OCI-M2 (cell line): ENCODE data around the gene PHACTR3.

ENCODE experiments used
- DNase-seq: peaks from one replicate; lab custom pipeline; 2025; ENCODE audit not compliant: unreplicated experiment; lab: John Stamatoyannopoulos, UW

The PHACTR3 gene

GRCh38 chr20:59645271-59645670 is 40.9 kb downstream of the PHACTR3 start:
- DNase-seq, result no peak

GRCh38 chr20:59645761-59646171 is 41.4 kb downstream of the PHACTR3 start:
- DNase-seq, result no peak

DNA sequence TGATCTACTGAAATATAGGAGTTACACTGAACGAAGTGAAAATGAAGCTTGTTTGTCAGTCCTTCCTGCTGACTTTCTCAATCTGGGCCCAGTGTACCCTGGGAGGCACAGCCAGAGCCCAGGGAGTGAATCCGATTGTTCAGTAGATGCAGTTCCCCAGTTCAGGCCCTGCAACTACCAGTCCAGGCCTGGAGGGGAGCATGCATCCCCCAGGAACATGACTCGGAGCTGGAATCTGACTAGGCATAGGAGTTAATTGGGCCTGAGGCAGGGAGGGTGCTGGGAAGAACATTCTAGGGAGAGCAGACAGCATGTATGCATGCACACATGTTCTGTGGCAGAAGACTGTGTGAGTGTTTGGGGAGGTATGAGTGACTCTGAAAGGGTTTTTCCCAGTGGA is 42.1 kb downstream of the PHACTR3 start:
- DNase-seq, result no peak

- no peak for DNase-seq
These were observed 42.9 kb downstream of the PHACTR3 start for GRCh38 chr20:59647271-59647670.

GRCh38 chr20:59648466-59649070 is 44.2 kb downstream of the PHACTR3 start:
- DNase-seq, result no peak

DNA sequence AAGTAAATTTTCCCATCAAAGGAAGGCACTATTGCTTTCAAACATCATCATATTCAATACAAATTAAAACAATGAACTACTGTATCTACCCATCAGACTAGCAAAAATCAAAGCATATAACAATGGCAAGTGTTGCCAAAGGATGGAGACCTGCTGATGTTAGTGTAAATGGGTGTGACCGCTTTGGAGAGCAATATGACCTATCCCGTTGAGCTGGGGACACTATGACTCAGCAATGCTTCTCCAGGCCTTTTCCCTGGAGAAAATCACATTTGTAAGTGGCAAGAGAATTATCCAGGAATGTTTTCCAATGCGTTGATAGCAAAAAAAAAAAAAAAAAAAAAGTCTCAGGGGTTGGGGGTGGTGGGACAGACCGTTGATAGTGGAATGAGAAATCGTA is 46.1 kb downstream of the PHACTR3 start:
- no peak for DNase-seq

GRCh38 chr20:59652381-59652780 is 48.0 kb downstream of the PHACTR3 start:
- DNase-seq, result no peak

- DNase-seq, result no peak
These were observed 52.1 kb downstream of the PHACTR3 start for GRCh38 chr20:59656417-59656816.

GRCh38 chr20:59657459-59658046 is 53.2 kb downstream of the PHACTR3 start:
- DNase-seq, result no peak

- DNase-seq, result no peak
These were observed 56.1 kb downstream of the PHACTR3 start for GRCh38 chr20:59660471-59660870.

DNA sequence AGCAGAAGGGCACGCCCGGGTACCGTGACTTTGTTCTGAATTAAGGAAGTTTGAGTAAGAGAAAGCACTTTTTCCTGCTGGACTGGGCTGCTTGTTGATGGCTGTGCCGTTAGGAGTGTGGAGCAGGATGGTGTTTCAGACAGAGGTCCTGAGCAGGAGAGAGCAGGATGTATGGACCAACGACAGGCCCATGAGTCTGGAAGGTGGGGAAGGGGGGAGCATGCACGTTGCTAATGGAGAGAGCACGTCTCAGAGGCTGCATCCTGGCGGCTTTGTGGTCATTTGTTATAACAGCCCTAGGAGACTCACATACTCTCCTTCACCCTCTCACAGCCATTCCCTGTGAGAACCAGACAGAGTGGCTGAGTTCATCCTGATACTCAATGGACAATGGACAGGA is 56.8 kb downstream of the PHACTR3 start:
- no peak for DNase-seq

DNA sequence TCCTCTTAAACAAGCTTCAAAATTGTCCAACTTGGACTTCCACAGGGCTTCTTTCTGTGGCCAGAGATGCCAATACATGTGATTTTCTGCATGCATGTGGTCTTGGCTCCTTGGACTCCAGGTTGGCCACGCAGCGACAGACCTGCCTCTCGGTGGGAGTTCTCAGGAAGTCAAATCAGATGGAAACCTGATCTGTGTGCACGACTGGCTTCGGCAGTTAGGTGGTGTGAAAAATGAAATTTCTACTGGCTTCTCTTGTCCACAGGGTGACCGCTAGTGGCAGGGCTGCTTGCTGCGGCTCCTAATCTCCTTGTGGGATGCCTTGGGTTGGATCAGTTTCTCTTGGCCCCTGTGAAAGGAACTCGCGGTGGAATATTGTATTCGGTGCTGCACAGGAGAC is 57.3 kb downstream of the PHACTR3 start:
- DNase-seq, result no peak

GRCh38 chr20:59662161-59662560 is 57.8 kb downstream of the PHACTR3 start:
- no peak for DNase-seq

- DNase-seq, result no peak
These were observed 58.6 kb downstream of the PHACTR3 start for GRCh38 chr20:59662856-59663512.

DNA sequence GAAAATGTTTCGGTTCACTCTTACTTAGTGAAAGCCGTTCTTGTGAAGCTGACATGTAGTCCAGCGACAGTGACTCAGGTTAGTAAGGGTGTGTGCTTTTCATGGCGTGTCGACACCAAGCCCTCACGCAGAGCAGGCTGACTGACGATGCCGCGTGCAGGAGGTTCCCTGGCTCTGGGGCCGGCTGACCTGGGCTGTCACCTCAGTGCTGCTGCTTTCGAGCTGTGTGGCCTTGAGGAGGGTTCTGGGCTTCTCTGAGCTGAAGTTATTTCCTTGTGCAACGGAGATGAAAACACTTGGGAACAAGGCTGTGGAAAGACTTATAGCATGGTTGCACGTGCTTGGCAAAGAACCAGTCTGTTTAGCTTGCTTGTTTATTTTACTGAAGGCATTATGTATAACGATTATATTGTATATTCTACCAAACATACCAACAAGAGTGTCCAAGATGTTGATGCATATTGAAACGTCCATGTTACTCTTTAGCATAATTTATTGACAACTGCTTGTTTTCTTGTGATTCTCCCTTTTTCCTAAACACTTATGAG is 59.2 kb downstream of the PHACTR3 start:
- no peak for DNase-seq

DNA sequence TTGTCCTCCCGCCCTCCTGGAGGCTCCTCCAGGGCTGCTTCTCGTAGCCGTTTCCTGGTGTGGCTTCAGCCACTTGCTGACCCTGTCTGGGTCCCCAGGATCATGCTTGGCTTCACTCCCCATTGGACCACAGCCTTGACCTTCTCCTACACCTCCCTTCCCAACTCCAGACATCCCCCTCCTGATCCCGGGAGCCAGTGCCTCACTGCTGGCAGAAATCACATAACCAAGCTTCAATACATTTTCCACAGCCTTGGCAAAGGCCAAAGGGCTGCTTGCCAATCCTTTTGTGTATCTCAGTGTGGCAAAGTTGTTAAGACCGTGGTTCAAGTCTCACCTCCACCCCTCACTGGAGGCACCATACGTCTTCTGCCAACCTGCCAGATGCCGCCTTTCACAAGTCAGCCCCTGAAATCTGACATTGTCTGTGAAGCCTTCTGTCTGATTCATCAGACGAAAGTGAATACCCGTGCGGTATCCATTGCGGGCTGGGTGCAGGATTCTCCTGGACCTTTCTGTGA is 60.1 kb downstream of the PHACTR3 start:
- no peak for DNase-seq

DNA sequence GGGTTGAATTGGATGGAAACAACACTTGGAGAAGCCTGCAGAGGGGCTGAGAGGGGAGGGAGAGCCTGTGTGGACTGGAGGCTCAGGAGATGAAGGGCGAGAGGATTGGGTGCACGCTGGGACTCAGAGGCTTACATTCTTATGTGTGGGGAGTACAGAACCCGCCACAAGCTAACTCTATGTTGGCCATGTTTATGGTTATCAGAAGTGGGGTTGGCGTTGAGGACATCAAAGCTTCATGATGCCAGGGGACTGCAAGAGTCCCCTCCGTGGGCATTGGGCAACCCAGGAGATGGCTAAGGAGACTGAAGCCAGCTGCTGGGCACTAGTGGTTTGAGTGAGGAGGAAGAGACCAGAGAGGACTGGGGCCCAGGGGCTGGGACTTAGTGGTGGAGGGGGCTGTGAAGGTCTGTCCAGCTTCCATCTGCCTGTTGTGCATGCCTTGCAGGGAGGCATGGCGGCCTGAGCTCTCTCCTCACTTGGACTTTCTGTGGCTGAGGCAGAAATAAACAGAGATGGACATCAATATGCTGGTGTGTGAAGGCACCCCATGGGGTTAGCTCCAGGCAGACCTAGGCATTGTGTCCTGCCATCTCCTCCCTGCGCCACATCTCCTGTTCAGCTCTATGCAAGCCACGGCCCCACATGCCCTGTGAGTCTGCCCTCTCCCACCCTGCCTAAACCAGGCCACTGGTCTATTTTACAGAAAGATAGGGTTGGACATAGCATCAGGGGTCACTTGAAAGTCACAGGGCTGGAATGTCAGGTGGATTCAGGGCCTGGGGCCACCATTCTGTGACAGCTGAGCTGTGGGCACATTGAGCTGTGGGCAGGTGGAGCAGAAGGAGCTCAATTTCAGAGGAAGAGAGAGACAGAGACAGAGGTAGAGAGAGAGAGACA is 61.6 kb downstream of the PHACTR3 start:
- no peak for DNase-seq

DNA sequence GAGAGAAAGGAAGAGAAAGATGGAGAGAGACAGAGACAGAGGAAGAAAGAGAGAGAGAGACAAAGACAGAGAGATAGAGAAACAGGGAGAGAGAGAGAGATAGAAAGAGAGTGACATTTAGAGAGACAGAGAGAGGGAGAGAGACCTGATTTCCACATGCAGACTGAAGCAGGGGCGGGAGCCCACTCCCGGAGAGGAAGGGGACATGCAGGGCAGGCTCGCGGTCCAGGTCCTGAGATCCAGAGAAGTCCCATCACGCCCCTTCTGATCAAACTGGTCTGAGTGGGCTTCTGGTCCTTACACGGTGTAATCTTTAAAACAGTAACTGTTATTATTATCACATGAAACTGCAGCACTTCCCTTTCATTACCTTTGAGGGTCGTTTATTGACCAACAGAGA is 62.2 kb downstream of the PHACTR3 start:
- DNase-seq, result no peak

DNA sequence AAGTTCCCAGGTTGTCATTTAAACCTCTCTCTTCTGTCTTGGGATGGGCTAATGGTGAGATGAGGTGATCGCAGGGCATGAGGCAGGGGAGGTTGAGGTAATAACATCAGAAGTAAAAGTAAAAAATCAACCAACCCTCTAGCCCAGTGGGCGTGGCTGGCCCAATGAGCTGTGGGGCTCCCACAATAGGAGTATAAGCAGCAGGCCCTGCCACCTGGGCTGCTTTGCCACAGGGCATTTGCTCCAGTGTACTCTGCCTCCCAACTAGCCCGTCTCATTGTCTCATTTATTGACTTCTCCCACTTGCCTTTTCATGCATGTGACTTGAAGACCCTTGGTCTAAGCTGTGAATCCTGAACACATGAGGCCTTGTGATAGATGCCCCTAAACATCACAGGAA is 62.8 kb downstream of the PHACTR3 start:
- DNase-seq, result no peak

GRCh38 chr20:59667981-59668515 is 63.7 kb downstream of the PHACTR3 start:
- DNase-seq, result no peak
